HG03108 (cell line): ENCODE results near the gene SYNPO2.

ENCODE experiments used
- ATAC-seq: cut with Tn5 transposase; IDR thresholded peaks from one replicate; pipeline ENCODE4 v1.9.1; 2021; ENCODE audit warnings: moderate library complexity; ENCODE audit not compliant: unreplicated experiment

SYNPO2 gene

DNA sequence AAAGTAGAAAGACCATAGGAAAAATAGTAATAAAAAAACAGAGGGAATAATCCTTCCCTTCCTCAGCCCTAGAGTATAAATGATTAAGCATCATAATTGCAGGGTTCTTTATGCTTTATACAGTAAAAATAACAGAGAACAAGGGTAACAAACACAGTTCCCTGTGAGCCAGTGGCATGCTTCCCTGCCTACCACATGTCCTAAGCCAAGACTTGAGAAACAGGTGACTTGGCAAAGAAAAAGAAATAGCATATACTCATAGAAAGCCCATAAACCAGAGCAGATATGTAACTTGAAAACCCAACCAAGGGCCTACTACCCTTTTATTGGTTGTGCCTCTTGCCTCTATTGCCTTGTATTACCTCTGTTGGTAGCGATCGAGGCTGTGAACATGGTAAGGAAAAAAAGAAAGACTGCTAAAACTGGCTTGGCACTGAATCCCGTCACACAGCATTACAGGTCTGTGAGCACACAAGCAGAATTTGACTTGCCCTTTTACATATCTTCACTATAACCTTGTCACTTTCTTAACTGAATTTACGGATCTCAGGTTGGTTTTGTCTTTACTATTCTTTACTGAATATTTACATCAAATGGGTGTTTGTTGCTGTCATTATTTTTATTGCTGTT is 216.1 kb downstream of the SYNPO2 start:
- no peak for ATAC-seq

DNA sequence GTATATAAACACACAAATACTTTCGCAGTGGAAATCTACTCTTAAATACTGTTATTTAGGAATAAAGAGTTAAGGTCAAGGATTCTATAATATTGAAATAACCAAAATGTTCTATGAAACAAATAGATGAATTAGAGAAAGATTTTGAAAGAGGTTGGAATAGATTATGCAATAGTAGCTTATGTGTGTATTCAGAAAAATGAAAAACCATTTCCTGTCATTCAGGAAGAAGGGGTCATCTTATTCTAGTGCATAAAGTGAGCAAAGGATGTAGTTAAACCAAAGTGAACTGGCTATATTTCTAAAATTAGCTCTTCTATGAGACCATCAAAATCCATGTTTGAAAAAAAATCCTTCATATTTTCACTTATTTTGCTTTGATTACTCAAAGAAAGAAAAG is 217.0 kb downstream of the SYNPO2 start:
- ATAC-seq, result no peak

DNA sequence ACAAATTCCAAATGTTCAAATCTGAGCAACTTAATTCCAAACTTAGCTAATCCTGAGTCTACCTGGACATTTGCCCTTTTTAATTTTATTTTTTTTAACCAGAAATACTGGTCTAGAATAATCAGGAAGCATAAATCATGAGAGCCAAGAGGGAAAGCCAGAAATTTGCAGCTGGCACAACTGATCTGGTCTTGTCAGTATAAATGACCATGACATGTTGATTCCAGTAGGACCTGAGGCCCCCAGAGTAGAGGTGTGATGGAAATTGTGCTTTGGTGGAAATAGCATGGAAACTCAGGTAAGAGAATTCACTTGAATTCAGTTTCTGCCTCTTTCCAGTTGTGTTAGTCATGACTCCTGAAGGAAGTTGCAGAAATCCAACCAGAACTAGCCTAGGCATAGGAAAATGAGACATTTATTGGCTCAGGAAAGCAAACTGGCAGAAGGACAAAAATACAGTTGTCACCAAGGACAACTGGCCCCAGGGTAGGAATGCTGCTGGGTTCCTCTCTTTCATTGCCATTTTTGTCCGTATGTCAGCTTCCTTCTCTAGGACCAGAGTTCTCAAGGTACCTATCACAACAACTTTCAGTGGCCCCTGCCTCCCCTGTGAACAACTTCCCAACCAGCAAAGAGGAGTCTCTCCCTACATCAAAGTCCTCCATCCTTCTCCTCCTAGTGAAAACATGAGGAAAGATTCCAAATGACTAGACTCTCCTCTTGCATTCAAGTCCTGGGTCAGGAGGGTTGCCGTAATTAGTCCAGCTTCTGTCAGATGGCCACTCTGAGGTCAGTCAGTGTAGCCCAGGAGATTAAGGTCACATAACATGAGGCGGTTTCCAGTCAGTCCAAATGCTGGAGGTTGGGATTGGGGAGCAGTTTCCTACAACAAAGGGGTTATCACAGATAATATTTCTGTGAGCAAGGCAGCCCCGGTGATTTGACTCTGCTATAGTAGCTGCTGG is 217.7 kb downstream of the SYNPO2 start:
- no peak for ATAC-seq

- no peak for ATAC-seq
Measured at GRCh38 chr4:119110121-119110520, 221.5 kb downstream of the SYNPO2 start.
